Activated CD8-positive, alpha-beta memory T cell treated with anti-CD3 and anti-CD28 coated beads, Interleukin-2, amount 50 U/mL, for 4 hours (primary cell): Measurements from ENCODE around the gene OPN1LW.
"Not testable (repeated sequence)": the region's sequence is repeated elsewhere in the genome, so short reads cannot be mapped to it uniquely, and the experiment has no call there.

Experiments
- DNase-seq: peaks from one replicate; pipeline ENCODE4 v3.0.0-alpha.2; 2020

The OPN1LW gene

DNA sequence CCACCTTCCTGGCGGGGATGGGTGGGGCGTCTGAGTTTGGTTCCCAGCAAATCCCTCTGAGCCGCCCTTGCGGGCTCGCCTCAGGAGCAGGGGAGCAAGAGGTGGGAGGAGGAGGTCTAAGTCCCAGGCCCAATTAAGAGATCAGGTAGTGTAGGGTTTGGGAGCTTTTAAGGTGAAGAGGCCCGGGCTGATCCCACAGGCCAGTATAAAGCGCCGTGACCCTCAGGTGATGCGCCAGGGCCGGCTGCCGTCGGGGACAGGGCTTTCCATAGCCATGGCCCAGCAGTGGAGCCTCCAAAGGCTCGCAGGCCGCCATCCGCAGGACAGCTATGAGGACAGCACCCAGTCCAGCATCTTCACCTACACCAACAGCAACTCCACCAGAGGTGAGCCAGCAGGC, at the start of gene OPN1LW:
Gene OPN1LW, plus strand, starts transcription at position 234 of the 400 bp plus-strand sequence. Its CDS starts 41 bp downstream, at position 275.
- not testable (repeated sequence) for DNase-seq

DNA sequence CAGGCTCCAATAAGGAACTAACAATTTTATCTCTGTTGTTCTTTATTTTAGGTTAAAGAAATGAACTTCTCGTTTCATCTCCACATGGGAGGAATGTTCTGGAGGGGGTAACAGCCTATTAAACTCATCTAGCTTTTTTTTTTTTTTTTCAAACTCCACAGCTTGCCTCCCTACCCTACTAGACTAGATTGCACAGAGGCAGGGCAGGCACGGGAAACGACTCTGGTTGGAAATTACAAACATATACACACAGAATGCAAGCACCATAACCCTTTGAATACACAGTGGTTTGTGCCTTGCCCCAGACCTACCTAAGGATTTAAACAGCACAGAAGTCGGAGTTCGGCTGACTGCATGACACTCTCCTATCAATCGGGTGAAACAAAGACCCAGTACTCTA, 49.2 kb upstream of the OPN1LW start:
- DNase-seq, result no peak

DNA sequence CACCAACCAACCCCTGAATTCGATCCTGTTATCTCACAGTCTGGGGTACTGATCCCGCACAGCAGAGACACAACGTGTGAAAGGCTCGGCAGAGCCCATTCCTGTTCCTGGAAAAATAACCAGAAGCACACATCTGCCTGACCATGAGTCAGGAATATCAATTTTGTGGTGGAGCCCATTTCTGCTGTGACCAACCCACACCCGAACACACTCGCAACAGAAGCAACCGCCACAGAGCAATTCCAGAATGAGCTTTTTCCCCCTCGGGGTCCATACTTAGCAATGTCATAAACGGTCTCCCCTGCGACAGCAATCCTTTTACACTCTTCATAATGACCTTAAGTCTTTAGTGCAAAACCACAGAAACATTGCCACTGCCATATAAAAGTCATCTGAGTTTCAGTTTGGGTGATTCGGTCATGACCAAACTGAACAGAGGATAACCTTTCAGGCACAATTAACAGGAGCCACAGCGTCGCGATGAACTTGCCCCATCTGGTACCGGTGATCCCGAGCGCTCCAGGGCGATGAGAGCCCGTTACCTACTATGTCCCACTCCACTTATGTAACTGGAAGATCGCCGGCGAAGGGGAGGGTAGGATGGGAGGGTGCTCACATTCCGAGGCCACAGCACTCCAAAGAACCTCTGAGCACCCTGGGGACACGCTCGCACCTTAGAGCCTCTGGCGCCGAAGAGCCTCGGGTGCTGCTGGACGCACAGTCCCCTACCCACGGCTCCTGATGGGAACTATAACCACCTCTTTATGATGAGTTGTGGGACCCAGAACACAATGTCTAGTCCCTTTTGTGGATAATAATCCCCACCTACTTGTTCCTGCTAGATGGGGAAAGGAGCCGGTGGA, 47.7 kb upstream of the OPN1LW start:
- DNase-seq, result no peak

DNA sequence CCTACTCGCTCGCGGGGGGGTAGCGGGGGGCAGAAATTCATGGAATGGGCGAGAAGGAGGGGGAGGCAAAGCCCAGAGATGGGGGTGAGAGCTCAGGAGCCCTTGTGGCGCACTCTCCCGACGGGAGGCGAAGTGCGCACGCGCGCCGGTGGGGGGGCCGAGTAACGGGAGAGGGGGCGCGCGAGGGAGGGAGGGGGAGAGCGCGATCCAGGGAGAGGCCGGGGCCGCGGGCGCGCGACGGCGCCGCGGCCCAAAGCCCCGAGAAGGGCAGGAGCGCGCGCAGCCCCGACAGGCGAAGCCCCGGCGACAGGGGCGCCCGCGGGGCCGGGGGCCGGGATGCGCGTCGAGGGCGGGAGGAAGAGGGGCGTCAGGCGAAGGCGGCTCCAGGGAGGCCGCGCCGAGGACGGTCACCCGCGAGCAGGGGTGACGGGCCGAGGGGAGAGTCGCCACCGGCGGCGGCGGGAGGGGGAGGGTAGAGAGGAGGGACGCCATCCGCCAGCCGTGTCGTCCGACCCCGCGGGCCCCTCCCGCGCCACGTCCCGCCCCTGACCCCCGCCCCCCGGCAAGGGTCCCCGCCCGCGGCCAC, 46.9 kb upstream of the OPN1LW start:
- peak; percentile 74 for DNase-seq

DNA sequence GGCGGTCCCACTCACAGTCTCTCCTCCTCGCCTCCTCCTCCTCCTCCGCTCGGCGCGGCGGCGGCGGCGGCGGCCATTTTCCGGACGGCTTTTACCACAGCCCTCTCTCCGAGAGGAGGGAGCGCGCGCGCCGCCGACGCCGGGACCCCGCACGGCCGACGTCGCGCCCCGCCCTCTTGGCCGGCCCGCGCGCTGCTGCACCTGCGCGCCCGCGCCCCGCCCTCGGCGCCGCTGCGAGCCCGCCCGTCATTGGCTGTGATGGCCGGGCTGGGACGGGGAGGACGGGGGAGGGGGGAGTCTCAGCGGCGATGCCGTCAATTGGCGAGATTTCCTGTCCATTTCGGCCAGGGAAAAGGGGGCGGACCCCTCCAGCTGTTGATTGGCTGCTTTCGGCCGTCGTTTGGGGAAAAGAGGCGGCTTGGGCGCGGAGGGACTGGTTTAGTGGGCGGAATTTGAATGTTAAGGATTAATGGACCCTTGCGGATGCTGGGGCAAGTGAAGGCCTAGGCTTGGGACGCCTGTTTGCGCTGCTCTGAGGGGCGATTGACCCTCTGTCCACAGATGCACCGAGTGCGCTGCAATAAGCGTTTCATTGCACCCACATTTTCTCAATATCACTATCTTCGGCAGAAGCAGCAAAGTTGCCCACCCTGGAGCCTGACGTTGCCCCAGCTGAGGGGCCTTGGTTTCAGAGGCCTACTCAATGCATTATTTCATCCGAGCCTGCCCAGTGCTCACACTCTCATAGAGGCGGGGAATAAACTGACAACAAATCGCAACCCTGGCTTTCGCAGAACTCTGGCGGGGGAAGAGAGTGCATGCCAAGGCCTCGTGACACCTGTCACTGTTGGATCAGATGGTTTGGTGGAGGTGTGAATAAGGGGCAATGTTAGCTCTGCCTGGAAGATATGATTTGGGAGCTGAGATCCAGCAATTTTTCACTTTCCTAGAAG, 46.2 kb upstream of the OPN1LW start, which contains the start of gene MECP2:
Gene MECP2, minus strand, starts transcription at position 129 of the 953 bp plus-strand sequence.
- peak; percentile 83 for DNase-seq

DNA sequence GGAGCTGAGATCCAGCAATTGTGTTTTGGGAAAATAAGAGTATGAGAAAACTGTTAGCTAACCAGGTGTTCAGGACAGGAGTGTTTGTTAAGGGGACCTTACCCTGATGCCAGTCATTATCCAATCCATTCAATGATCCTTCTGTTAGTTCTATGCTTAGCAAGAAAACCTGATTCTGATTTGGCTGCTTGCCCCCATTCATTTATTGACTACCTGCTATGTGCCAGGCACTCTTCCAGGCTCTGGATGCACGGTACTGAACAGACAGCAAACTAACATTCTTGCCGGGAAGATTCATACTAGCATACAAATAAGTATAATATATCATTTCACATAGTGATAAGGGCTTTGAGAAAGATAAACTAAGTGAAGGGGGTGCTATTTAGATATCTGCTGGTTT, 45.5 kb upstream of the OPN1LW start:
- DNase-seq, result no peak

DNA sequence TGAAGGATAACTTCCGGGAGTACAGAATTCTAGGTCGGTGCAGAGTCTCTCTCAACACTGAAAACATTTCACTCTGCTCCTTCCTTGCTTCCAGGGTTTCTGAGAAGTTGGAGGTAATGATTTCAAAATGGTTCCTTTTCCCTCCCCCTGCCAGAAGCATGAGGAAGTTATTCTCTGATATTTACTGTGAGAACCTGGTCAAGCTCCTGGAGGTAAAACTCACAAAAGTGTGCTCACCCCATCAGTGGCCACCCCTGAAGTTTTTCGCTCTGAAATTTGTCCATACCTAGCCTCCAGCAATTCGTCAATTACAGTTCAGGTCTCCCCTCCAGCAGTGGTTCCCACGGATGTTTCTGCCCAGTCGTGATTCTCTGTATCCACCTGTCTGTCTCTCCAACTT, 30.3 kb upstream of the OPN1LW start:
- no peak for DNase-seq

DNA sequence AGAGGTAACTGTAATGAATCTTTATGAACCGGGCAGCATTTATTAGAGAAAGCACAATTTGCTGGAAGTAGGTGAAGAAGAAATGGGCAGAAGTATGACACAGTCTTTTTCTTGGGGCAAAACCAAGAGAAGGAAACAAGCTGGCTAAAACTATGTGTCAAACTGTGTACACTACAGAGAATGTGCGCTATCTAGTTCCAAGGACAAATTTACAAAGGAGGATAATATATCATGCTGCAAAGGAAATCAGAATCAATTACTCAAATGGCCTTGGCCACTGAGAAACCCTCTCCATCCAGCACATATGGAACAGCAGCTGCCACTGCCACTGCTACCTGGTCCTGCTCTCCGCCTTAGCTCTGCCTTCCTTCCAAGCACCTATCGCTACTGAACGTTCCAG, 29.4 kb upstream of the OPN1LW start:
- no peak for DNase-seq

DNA sequence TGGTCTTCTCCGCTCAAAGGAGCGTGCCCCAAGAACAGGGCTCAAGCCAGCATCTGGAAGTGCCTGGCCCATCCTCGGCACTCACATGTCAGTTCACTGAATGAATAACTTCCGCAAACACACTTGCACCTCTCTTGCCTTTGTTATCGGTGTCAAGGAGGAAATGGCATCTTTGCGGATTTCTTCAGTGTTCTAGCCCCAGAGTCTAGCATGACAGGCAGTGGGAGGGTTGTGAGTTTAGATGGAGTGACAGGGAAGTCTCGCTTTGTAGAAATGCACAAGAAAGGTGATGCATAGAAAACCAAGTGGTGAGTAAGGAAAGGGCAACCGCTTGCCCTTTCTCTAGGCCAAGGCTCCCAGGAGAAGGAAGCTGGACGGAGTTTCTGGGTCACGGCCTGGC, 29.0 kb upstream of the OPN1LW start:
- DNase-seq, result no peak

DNA sequence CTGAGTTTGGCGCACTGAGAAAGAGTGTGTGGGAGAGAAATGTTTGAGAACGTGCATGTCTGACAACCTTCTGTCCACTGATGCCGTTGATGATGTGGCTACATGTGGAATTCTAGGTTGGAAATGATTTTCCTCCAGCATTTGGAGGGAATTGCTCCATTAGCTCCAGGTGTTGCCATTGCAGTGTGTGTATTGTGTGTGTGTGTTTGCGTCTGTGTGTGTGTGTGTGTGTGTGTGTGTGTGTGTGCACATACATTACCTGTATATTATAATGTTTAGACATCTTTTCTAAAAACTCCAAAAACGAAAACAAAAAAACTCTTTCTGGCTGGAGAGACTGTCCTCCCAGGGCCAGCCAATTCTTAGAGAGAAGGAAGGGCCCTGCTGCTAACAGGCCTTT, 28.3 kb upstream of the OPN1LW start:
- DNase-seq, result no peak

DNA sequence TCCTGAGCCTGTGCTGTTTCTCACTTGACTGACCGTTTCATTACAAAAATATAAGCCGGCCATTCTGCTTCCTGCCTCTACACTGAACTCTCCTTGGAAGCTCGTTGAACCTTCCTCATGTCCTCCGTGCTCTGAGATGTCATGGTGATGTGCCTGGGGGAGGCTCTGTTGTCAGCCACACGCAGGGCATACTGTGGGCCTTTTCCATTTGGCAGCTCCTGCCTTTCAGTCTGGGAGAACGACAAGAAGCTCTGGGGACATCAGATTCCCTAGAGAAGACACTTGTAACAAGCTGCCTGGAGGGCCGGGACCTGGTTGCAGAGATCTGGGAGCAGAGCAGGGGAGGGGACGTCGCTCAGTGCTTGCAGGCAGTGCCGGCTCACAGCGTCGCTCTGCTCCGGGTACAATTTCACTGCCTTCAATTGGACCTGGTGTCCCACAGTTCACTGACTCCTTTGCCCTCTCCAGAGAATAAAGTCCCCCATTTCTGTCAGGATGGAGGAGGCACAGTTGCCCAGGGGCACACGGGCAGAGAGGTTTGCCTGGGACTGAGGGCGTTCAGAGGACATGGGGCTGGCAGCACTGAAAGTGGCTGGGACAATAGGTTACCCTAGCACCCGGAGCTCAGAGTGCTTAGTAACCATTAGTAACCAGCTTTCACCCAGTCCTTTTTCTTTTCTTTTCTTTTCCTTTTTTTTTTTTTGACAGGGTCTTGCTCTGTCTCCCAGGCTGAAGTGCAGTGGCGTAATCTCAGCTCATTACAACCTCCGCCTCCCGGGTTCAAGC, 27.4 kb upstream of the OPN1LW start:
- DNase-seq, result no peak

DNA sequence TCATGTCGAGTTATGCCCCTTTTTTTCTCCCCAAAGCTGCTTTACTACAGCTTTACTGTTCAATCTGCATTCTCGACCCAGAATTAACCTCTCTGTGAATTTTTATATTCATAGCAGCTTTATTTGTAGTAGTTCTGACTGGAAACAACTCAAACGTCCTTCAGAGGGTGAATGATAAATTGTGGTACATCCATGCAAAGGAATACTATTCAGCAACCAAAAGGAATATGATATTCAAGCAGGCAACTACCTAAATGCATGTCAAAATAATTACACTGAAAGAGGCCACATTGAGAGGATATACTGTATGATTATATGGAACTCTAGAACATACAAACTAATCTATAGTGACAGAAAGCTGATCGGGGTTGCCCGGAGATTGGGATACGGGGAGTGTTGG, 26.5 kb upstream of the OPN1LW start:
- no peak for DNase-seq

DNA sequence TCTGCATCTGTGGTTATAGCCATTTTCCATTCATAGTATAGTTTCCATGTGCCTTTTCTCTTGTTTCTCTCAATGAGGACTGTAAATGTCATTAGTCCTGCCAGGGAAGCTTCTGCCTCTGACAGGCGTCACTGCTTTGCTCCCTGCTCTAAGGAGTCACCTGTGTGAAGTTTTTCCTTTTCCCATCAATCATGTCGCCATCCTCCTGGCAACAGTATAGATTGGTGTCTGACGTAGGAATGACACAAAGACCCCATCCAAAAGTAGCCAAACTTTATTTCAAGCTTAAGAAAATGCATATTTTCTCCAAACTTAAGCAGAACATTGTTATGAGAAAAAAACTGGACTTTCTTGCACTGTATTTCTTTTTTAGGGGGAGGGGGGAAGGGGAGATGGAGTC, 23.5 kb upstream of the OPN1LW start:
- DNase-seq, result no peak

DNA sequence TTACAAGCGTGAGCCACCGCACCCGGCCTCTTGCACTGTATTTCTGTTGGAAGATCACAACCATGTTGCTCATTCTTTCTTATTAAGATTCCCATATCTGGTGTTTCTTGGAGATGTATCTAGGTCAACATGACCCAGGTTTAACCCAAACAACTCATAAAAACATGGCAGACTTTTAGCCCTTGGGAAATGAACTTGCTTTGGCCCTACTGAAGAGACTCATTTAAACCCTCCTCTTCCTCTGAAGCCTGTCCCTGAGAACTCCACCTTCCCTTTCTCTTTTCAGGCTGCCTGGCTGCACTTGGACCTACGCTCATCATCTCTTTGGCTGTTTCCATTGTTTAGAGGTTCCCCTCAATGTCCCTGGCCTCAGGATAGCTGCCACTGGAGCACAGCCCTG, 22.8 kb upstream of the OPN1LW start:
- DNase-seq, result no peak

DNA sequence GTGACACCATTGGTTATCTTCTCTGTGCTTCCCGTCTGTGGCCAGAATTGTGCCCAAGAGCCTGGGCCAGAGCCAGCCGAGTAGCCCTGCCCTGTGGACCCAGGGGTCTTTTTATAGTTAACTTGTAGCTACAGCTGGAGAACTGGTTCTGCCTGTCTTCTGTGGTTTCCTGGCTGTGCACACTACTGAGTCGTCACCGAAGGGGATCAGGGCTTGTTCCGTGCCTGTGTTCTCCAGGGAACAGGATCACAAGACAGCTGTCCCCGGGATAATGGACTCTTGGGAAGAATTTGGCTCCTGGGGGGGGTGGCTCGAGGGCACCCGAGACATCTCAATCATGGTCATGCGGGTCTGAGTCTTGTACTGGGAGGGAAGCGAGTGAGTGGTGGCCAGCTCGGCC, 22.1 kb upstream of the OPN1LW start:
- DNase-seq, result no peak

DNA sequence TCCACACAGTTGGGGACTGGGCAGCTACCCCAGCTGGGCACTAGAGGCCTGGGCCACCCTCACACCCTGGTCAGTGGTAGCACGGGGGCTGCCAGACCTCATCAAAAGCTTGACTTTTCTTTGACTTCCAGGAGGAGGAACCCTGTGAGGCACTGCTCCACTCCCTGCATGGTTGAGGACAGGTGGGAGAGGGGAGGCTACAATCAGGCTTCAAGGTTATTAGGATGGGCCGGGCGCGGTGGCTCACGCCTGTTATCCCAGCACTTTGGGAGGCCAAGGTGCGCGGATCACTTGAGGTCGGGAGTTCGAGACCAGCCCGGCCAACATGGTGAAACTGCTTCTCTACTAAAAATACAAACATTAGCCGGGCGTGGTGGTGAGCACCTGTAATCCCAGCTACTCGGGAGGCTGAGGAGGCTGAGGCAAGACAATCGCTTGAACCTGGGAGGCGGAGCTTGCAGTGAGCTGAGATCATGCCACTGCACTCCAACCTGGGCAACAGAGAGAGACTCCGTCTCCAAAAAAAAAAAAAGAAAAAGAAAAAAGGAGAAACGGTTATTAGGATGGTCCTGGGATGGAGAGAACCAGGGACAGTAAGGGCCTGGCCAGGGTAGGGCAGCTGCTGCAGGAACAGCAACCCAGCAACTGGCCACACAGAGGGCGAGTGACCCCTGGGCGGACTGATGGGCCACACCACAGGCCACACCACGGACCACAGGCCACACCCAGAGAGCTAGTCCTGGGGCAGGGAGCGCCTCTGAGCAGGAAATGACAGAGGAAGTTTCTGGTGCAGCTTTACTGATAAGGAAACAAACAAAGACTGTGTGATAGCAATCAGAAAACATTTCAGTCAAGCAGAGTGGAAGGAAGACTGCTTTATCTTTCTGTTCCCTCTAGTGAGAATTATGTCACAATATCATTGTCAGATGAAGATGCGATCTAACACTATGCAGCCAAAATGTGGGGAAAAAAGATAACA, 20.5 kb upstream of the OPN1LW start:
- no peak for DNase-seq

DNA sequence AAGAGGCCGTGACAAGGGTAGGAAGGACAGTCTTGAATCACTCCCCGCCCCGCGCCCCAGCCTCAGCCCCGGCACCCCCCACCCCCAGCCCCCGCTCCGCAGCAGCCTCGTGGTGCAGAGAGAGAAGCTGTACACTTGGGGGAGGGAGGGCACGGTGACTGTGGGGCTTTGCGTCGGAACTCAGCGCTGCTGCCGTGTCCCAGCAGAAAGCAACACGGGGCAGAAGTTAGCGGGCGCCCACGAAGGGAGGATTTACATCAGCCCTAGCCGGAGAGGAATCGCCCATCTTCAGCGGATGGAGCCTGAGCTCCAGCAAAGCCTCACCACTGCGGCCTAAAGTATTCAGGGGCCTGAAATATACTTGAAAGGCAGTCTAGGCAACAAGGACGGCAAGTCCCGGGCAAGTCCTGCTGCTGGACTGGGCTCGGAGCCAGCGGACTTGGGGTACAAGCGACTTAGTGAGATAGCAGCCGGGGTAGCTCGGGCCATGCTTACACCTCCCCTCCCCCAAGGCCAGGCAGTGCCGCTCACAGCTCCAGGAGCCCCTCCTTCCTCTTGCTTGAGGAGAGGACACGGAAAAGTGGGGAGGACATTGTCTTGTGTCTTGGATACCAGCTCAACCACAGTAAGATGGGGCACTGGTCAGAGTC, 18.5 kb upstream of the OPN1LW start:
- peak; percentile 23 for DNase-seq

DNA sequence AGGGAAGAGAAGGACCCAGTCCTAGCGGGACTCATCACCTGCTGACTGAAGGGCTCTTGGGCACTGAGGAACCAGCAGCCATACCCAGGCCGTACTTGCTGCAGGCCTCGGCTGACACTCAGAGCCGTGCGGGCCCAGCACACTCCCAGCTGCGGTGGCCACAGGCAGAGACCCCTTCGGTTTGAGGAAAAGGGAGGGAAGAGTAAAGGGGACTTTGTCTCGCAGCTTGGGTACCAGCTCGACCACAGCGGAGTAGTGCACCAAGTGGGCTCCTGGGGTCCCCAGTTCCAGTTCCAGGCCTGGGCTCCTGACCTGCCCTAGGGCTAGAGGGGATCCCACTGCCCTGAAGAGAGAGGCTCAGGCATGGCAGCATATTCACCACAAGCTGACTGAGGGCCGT, 17.9 kb upstream of the OPN1LW start:
- no peak for DNase-seq

DNA sequence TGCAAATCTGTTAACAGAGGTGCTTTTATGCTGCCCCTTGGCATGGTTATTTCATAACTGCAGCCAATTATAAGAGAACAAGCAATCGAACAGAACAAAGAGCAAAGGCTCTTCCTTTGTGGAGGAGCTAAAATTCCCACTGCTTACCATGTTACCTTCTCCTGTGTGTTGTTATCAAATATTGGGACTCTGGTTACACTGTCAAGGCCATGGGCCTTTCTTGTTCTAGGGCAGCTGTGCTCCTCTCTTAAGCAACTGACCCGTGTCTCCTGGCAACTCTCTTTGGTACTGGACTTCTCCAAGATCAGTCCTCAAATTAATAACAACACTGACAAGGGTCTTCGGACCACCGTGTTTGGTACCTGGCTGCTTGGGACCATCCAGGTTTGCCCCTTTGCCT, 12.1 kb upstream of the OPN1LW start:
- no peak for DNase-seq

DNA sequence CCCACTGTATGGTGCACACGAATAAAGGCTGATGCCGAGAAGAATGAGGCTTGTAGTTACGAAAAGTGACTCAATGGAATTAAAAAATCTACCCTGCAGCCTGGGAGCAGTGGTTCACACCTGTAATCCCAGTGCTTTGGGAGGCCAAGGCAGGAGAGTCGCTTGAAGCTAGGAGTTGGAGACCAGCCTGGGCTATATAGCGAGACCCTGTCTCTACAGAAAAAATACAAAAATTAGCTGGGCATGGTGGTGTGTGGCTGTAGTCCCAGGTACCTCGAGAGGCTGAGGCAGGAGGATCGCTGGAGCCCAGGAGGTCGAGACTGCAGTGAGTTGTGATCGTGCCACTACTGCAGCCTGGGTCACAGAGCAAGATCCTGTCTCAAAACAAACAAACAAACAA, 11.7 kb upstream of the OPN1LW start:
- DNase-seq, result no peak
